ENCODE data around the gene VEZT. TPM values are rescaled to one million over a fixed set of nuclear protein-coding genes. Genes with fewer than 3 reads are reported as not detected.

The VEZT gene
- total RNA-seq, 4 donors from 2014 or later: 55.2 to 130 (median 85.5) TPM

DNA sequence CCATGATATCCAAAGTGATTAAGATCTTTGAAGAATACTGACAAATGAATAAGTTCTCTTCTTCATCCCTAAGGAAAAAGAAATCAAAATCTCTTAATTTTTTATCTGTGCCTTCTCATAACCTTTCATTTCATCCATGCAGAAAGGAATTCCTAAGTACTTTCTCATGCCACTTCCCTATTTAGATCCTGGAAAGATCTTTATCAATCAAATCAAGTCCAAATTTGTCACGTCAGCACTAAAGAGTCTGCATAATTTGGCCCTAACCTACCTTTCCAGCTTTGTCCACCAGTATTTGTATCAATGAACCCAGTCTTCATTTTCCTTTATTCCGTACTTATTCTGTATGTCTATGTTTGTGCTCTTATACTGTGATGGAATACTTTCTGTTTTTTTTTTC is 41.2 kb downstream of the VEZT start:
- H3K36me3 ChIP-seq: peaks cover 0 to 39% (median 15%) of the 10 kb centered on the region in 4 donors
- no peak overlapping the region for H3K4me3 ChIP-seq
- in situ Hi-C loops (cut with MboI; ENCODE audit: low pct_ligation_motif_present in 1 of 4, low pct_unique_long_range_greater_than_20kb in 1 of 4, low sequenced_read_pairs in 3 of 4): no loop called here
- DNase-seq: no peak
- no peak overlapping the region for H3K27ac ChIP-seq
- no peaks in the 10 kb centered on the region for H3K27me3 ChIP-seq
- no peaks in the 10 kb centered on the region for H3K9me3 ChIP-seq
- H3K4me1 ChIP-seq: peaks cover 0 to 10% (median 2%) of the 10 kb centered on the region in 4 donors
- TF ChIP-seq, protein P1, sequence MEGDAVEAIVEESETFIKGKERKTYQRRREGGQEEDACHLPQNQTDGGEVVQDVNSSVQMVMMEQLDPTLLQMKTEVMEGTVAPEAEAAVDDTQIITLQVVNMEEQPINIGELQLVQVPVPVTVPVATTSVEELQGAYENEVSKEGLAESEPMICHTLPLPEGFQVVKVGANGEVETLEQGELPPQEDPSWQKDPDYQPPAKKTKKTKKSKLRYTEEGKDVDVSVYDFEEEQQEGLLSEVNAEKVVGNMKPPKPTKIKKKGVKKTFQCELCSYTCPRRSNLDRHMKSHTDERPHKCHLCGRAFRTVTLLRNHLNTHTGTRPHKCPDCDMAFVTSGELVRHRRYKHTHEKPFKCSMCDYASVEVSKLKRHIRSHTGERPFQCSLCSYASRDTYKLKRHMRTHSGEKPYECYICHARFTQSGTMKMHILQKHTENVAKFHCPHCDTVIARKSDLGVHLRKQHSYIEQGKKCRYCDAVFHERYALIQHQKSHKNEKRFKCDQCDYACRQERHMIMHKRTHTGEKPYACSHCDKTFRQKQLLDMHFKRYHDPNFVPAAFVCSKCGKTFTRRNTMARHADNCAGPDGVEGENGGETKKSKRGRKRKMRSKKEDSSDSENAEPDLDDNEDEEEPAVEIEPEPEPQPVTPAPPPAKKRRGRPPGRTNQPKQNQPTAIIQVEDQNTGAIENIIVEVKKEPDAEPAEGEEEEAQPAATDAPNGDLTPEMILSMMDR (IDR thresholded peaks at IDR 0.05): no peak
- TF ChIP-seq POLR2A (IDR thresholded peaks at IDR 0.05): no peak
- no peak for TF ChIP-seq POLR2AphosphoS5 (IDR thresholded peaks at IDR 0.05)
- no peak for TF ChIP-seq EP300 (IDR thresholded peaks at IDR 0.05; ENCODE audit: low read depth)
- WGBS, 2 donors (ENCODE audit: low coverage in 1 of 2): 85 to 100% methylated on average over 2 of the region's 2 CpGs
- intact Hi-C loops (cut with DNase I; ENCODE audit: low total_unique reads): no loop called here

DNA sequence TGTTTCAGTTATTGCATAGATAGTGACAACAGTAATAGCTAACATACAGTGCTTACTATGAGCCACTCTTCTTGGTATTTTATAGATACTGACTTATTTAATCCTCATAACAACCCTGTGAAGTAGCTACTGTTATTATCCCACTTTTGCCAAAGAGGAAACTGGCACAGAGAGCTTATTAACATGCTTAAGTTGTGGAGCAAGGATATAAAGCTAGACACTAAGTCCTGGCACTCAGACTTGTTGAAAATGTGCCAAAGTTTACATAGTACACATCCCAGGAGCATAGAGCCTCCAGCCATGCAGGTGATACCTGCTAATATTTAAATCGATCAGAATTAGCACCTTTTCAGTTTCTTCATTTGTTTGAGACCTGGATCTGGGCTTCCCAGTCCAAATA is 41.8 kb downstream of the VEZT start:
- Histone ChIP-seq H3K4me3 (no peak overlapping the region), H3K4me1 (peaks cover 0 to 10% (median 2%) of the 10 kb centered on the region in 4 donors), H3K27ac (no peak overlapping the region), H3K27me3 (no peaks in the 10 kb centered on the region), H3K36me3 (peaks cover 0 to 39% (median 15%) of the 10 kb centered on the region in 4 donors), H3K9me3 (no peaks in the 10 kb centered on the region)
- WGBS, 2 donors (ENCODE audit: low coverage in 1 of 2): 55 to 74% methylated on average over 1 of the region's 1 CpG
- TF ChIP-seq POLR2A (IDR thresholded peaks at IDR 0.05): no peak
- no peak for DNase-seq
- in situ Hi-C loops (cut with MboI; ENCODE audit: low pct_ligation_motif_present in 1 of 4, low pct_unique_long_range_greater_than_20kb in 1 of 4, low sequenced_read_pairs in 3 of 4) (no loop called here), intact Hi-C loops (cut with DNase I; ENCODE audit: low total_unique reads) (no loop called here)

DNA sequence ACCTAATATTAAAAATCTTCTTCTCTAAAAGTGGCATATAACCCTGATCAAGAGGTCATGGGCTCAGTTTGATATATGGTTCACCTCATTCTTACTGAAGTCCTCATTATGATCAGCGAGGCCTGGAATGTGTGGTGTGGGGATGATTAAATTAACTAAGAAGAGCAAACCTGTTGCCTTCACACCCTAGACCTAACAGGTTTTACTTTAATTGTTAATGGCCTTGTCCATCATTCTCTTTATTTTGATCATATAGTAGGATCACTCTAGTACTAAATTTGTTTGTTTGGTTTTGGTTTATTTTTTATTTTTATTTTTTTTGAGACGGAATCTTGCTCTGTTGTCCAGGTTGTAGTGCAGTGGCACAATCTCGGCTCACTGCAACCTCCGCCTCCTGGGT is 43.5 kb downstream of the VEZT start:
- Histone ChIP-seq H3K27me3 (no peaks in the 10 kb centered on the region), H3K27ac (no peak overlapping the region), H3K4me1 (peaks cover 0 to 10% (median 2%) of the 10 kb centered on the region in 4 donors), H3K36me3 (peaks cover 0 to 35% (median 9%) of the 10 kb centered on the region in 4 donors), H3K4me3 (no peak overlapping the region), H3K9me3 (no peaks in the 10 kb centered on the region)
- WGBS, 2 donors (ENCODE audit: low coverage in 1 of 2): 97 to 100% methylated on average over 3 to 4 of the region's 4 CpGs
- in situ Hi-C loops (cut with MboI; ENCODE audit: low pct_ligation_motif_present in 1 of 4, low pct_unique_long_range_greater_than_20kb in 1 of 4, low sequenced_read_pairs in 3 of 4): no loop called here
- no peak for TF ChIP-seq POLR2AphosphoS5 (IDR thresholded peaks at IDR 0.05)
- TF ChIP-seq, protein P1 (IDR thresholded peaks at IDR 0.05): no peak
- no peak for TF ChIP-seq EP300 (IDR thresholded peaks at IDR 0.05; ENCODE audit: low read depth)
- TF ChIP-seq POLR2A (IDR thresholded peaks at IDR 0.05): no peak
- intact Hi-C loops (cut with DNase I; ENCODE audit: low total_unique reads): no loop called here
- DNase-seq: no peak

DNA sequence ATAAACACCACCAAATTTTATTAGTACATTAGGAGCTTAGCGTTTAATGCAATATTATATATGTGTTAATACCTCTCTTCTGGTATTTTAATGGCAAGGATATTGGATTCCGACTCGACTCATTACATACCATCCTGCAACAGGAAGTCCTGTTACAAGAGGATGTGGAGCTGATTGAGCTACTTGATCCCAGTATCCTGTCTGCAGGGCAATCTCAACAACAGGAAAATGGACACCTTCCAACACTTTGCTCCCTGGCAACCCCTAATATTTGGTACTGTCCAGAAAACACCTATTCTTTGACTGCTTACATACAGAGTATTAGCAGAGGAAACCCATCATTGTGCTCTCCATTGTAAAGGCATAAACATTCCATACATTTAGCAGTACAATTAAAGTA is 45.2 kb downstream of the VEZT start:
- no peak for DNase-seq
- in situ Hi-C loops (cut with MboI; ENCODE audit: low pct_ligation_motif_present in 1 of 4, low pct_unique_long_range_greater_than_20kb in 1 of 4, low sequenced_read_pairs in 3 of 4) (no loop called here), intact Hi-C loops (cut with DNase I; ENCODE audit: low total_unique reads) (no loop called here)
- no peak overlapping the region for H3K27ac ChIP-seq
- peaks cover 0 to 10% (median 2%) of the 10 kb centered on the region in 4 donors for H3K4me1 ChIP-seq
- TF ChIP-seq EP300 (IDR thresholded peaks at IDR 0.05; ENCODE audit: low read depth) (no peak), POLR2AphosphoS5 (IDR thresholded peaks at IDR 0.05) (no peak), POLR2A (IDR thresholded peaks at IDR 0.05) (no peak)
- TF ChIP-seq, protein P1 (IDR thresholded peaks at IDR 0.05): no peak
- H3K36me3 ChIP-seq: peaks cover 0 to 24% (median 3%) of the 10 kb centered on the region in 4 donors
- H3K27me3 ChIP-seq: no peaks in the 10 kb centered on the region
- no peaks in the 10 kb centered on the region for H3K9me3 ChIP-seq
- no peak overlapping the region for H3K4me3 ChIP-seq
- whole genome bisulfite sequencing, 2 donors (ENCODE audit: low coverage in 1 of 2): 83 to 92% methylated on average over 3 of the region's 3 CpGs

DNA sequence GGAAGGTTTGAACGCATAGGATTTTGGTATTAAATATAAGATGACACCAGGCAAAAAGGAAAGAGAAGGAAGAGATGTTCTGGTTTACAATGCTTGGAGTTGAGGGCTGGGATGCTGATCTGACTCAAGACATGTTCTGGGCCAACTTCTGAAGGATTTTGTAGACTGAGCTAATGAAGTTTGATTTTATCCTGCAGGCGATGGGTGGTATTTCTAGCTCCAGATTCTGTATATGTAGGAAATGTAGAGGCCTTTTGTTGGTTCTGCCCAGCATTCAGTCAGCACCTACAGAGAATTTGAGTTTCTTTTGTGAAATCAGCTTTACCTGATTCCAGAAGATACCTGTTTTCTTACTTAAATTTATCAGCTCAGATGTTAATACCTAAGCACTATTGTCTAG is 48.2 kb downstream of the VEZT start:
- H3K27me3 ChIP-seq: no peaks in the 10 kb centered on the region
- H3K9me3 ChIP-seq: no peaks in the 10 kb centered on the region
- DNase-seq: no peak
- no peak overlapping the region for H3K4me3 ChIP-seq
- WGBS, 2 donors (ENCODE audit: low coverage in 1 of 2): 93 to 94% methylated on average over 2 of the region's 2 CpGs
- H3K4me1 ChIP-seq: no peaks in the 10 kb centered on the region
- in situ Hi-C loops (cut with MboI; ENCODE audit: low pct_ligation_motif_present in 1 of 4, low pct_unique_long_range_greater_than_20kb in 1 of 4, low sequenced_read_pairs in 3 of 4) (no loop called here), intact Hi-C loops (cut with DNase I; ENCODE audit: low total_unique reads) (no loop called here)
- no peak overlapping the region for H3K27ac ChIP-seq
- H3K36me3 ChIP-seq: peaks cover 0 to 34% (median 3%) of the 10 kb centered on the region in 4 donors
- TF ChIP-seq, protein P1 (IDR thresholded peaks at IDR 0.05): no peak
- TF ChIP-seq POLR2A (IDR thresholded peaks at IDR 0.05) (no peak), EP300 (IDR thresholded peaks at IDR 0.05; ENCODE audit: low read depth) (no peak), POLR2AphosphoS5 (IDR thresholded peaks at IDR 0.05) (no peak)

All from transverse colon (tissue), 4 donors.